ENCODE data around the gene DCST2.

DCST2 gene

DNA sequence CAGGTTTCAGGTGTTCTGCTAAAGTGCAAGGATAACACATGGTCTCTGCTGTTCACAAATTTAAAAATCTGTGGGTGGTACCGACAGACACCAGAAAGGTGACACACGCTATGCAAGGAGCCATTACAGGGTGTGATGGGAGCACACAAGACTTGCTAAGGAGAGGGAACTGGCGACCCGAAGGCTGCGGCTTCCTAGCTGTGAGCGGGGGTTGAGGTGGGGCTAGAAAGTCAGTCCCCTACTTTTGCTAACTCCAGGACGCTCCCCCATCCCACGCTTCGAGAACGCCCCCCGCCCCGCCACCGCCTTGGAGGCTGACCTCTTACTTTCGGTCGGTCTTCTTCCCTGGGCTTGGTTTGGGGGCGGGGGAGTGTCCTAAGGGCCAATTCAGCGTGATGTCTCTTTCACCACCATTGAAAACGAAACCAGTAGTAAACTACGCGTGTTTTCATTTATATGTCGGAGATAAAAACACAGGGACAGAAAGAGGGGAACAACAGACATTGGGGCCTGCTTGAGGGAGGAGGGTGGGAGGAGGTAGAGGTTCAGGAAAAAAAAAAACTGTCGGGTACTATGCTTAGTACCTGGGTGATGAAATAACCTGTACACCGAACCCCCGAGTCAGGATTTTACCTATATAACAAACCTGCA, 58.0 kb downstream of the DCST2 start:
- peak; percentile 31 for DNase-seq (ENCODE audit: low read depth)

GRCh38 chr1:154974808-154975408, 58.7 kb downstream of the DCST2 start:
- DNase-seq (ENCODE audit: low read depth): peak; percentile 96

GRCh38 chr1:154974102-154974807, 59.3 kb downstream of the DCST2 start, which contains the start of gene CKS1B:
Gene CKS1B, plus strand, starts transcription at chr1:154974681. Its CDS starts 65 bp downstream, at chr1:154974746.
- DNase-seq (ENCODE audit: low read depth): peak; percentile 95

- peak; percentile 88 for DNase-seq (ENCODE audit: low read depth)
Observed at GRCh38 chr1:154973344-154974101, 60.1 kb downstream of the DCST2 start.

GRCh38 chr1:154972517-154973343, 60.9 kb downstream of the DCST2 start:
- DNase-seq (ENCODE audit: low read depth): no peak

DNA sequence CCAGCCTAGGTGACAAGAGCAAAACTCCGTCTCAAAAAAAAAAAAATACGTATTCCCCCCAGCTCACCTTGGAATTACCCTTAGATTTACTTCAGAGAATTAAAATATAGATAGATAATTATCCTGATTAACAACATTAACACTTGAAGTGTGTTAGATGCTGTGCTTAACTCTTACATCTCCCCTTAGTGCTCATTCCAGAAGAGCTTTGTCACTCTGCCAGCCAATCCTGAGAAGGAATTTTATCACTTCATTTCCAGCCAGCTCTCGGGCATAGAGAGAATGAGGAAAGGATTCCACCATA, 61.4 kb downstream of the DCST2 start:
- no peak for DNase-seq (ENCODE audit: low read depth)

DNA sequence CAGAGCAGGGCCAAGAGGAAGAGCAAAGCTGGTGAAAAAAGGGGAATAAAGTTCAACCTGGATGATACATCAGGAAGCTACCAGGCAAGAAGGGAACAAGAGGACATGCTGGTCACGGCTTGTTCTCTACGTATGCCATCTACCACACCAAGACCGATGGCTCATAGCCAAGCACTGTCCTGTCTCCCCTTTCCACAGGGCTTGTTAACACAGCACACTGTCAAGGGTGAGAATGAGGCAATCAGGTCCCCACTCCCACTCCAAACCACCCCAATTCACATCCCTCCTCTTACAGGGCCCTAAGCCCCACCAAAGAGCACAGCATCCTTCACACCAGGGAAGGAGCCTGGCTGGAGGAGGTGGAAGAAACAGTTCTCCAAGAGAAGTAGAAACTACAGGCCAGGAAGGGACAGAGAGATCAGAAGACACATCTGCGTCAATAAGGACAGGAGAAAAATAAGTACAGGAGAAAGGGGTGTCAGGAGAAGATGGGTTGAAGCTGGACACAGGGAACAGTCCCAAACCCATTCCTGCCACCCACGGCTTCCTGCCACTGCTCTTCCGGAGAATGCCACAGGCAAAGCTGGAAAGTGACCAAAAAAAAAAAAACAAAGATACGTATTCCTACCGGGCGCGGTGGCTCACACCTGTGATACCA, 62.1 kb downstream of the DCST2 start:
- DNase-seq (ENCODE audit: low read depth): no peak

DNA sequence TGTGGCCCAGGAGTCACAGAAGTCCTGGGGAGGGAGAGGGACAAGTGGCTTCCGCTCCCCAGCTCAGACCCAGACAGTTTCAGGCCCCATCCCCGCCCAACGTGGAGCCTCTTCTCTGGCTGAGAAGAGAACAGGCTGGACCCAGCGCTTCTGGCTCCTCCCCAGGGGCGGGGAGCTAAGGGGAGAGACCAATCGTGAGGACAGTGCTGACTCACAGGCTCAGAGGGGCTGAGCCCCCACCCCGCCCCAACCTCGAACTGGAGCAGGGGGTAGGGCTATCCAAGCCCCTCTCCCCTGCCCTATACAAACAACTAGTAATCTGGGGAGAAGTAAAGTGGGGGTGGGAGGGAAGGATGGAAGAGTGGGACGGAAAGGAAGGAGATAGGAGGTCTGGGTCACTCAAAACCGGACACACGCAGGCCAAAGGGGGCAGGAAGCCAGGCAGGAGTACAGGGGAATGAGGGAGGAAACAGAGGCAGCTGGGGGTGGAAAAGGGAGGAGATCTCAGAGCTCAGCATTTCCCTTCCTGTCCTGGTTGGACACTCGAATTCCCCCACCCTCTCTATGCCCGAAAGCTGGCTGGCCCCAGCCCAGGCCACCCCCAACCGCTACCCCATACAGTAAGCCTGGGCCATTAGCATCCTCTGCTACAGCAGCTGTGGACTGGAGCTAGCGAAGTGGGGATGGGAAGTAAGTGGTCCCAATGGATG, 62.8 kb downstream of the DCST2 start, which contains the start of gene SHC1:
Gene SHC1, minus strand, starts transcription at position 117 of the 710 bp plus-strand sequence. CDS start 221 bp downstream, outside the sequence.
- no peak for DNase-seq (ENCODE audit: low read depth)

GRCh38 chr1:154969860-154970452, 63.6 kb downstream of the DCST2 start:
- DNase-seq (ENCODE audit: low read depth): no peak

DNA sequence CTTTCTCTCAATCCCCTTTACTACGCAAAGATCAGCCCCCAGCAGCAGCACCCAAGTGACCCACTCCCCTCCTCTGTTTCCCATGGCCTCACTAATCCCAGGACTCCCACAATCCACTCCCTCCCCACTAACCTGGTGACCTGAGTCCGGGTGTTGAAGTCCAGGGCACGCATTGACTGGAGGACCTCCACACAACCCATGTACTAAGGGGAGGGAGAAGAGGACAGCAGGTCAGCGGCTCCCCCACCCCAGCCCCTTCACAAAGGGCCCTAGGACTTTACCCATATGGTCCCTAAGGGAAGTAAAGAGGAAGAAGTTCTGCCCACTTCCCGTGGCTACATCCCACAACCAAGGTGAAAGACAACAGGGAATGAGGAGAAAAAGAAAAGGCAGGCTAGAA, 64.3 kb downstream of the DCST2 start:
- no peak for DNase-seq (ENCODE audit: low read depth)

DNA sequence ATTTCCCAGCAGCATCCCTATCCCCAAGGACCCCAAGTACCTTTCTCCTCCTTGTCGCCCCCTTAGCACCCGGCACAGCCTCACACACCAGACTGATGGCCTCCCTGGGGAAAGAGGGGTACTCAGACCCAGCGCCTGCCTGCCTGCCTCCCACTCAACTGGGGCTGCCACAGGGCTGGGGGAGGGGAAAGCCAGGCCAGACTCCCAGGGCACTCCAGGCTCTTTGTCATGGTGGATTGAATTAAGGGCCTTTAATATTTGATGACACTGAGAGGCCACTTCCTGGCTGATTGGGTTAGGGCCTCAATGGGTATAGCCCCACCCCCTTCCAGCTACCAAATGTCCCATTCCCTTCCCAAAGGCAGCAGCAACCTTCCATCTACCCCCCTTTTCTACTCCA, 64.8 kb downstream of the DCST2 start:
- no peak for DNase-seq (ENCODE audit: low read depth)

Measured in activated T-cell treated with anti-CD3 and anti-CD28 coated beads for 1 hour (primary cell).